ENCODE measurements around the gene AQP5. TPM values are rescaled to one million over a fixed set of nuclear protein-coding genes. Genes with fewer than 3 reads are reported as not detected.

Gene AQP5
- total and polyA plus RNA-seq, 2 of the 8 experiments (the other 6 are each of a cell fraction or from before 2014, with no cell fraction given): 2.5 to 3.2 TPM

- no peak for TF ChIP-seq CHD7 (IDR thresholded peaks at IDR 0.05; ENCODE audit: insufficient replicate concordance, low read length)
- no peak for TF ChIP-seq POLR2A (IDR thresholded peaks at IDR 0.05; ENCODE audit: control extremely low read depth in 1 of 2, low read depth in 2 of 2, low read length in 2 of 2)
- no peak for TF ChIP-seq TAF1 (IDR thresholded peaks at IDR 0.05; ENCODE audit: low read depth, low read length)
- no peak for TF ChIP-seq TEAD4 (IDR thresholded peaks at IDR 0.05; ENCODE audit: low read depth, low read length)
- no peak for TF ChIP-seq ZNF274 (IDR thresholded peaks at IDR 0.05; ENCODE audit: borderline replicate concordance, extremely low read depth, low read length)
- no peak for TF ChIP-seq JUND (IDR thresholded peaks at IDR 0.05; ENCODE audit: low read length)
Measured at GRCh38 chr12:49953961-49954846, 7.5 kb upstream of the AQP5 start (continued).

Measured in H1 (cell line).